HG03354 (cell line): ENCODE results near the gene VWA3A.

Experiments used
- ATAC-seq: cut with Tn5 transposase; IDR thresholded peaks from one replicate; pipeline ENCODE4 v1.9.1; 2021; ENCODE audit warnings: mild to moderate bottlenecking; ENCODE audit not compliant: unreplicated experiment, poor library complexity, severe bottlenecking

VWA3A gene

GRCh38 chr16:22177968-22178930, 85.9 kb downstream of the VWA3A start:
- ATAC-seq = no peak

GRCh38 chr16:22181426-22181825, 89.1 kb downstream of the VWA3A start:
- no peak for ATAC-seq

GRCh38 chr16:22181843-22182242, 89.5 kb downstream of the VWA3A start:
- ATAC-seq = no peak

- ATAC-seq = no peak
Measured at GRCh38 chr16:22183335-22183734, 91.0 kb downstream of the VWA3A start.

- no peak for ATAC-seq
Measured at GRCh38 chr16:22183901-22184614, 91.7 kb downstream of the VWA3A start.

GRCh38 chr16:22184615-22184968, 92.3 kb downstream of the VWA3A start:
- no peak for ATAC-seq

GRCh38 chr16:22186517-22186916, 94.2 kb downstream of the VWA3A start:
- no peak for ATAC-seq

- ATAC-seq = no peak
Measured at GRCh38 chr16:22188267-22188594, 95.9 kb downstream of the VWA3A start.

GRCh38 chr16:22188595-22189442, 96.5 kb downstream of the VWA3A start:
- no peak for ATAC-seq

GRCh38 chr16:22189473-22190080, 97.2 kb downstream of the VWA3A start:
- ATAC-seq = no peak

- ATAC-seq = peak; percentile 67
Measured at GRCh38 chr16:22190081-22190775, 97.9 kb downstream of the VWA3A start.

- peak; percentile 46 for ATAC-seq
Measured at GRCh38 chr16:22190776-22191531, 98.6 kb downstream of the VWA3A start.

- no peak for ATAC-seq
Measured at GRCh38 chr16:22191532-22192260, 99.4 kb downstream of the VWA3A start.

GRCh38 chr16:22192261-22193062, 100.1 kb downstream of the VWA3A start:
- peak; percentile 26 for ATAC-seq

- no peak for ATAC-seq
Measured at GRCh38 chr16:22193063-22193411, 100.7 kb downstream of the VWA3A start.

- ATAC-seq = no peak
Measured at GRCh38 chr16:22194707-22195444, 102.5 kb downstream of the VWA3A start.

- no peak for ATAC-seq
Measured at GRCh38 chr16:22195445-22195694, 103.0 kb downstream of the VWA3A start.
